Erythroblast (primary cell): Measurements from ENCODE around the gene RIC3.

ENCODE experiments used
- GATA1 ChIP-seq: IDR thresholded peaks from 2 replicates; pipeline ENCODE4 v1.6.1; 2011; ENCODE audit warnings: low read depth, mild to moderate bottlenecking, control low read depth, low read length, moderate library complexity
- POLR2A ChIP-seq: IDR thresholded peaks from 2 replicates; pipeline ENCODE4 v1.6.1; 2011; ENCODE audit warnings: mild to moderate bottlenecking, low read length

- TF ChIP-seq POLR2A (no peak), GATA1 (no peak)
Observed at GRCh38 chr11:8081591-8082250, 87.1 kb downstream of the RIC3 start.
